ENCODE results near the gene PTK6.

GRCh38 chr20:63478346-63479302, 58.6 kb downstream of the PTK6 start:
- no peak for TF ChIP-seq CTCF (IDR thresholded peaks at IDR 0.05)
- TF ChIP-seq POLR2A (IDR thresholded peaks at IDR 0.05): no peak
- no peak for TF ChIP-seq EP300 (IDR thresholded peaks at IDR 0.05)
